GM23248 (cell line): Measurements from ENCODE around the gene BCORL1. TPM values are rescaled to one million over a fixed set of nuclear protein-coding genes. Genes with fewer than 3 reads are reported as not detected.

ENCODE experiments used
- DNase-seq: peaks from one replicate; pipeline ENCODE4 v3.0.0-alpha.2; 2015
- H2AFZ ChIP-seq: fragments of 200-600 bp; sonication (generic); 2 replicates; pipeline ENCODE4 v1.6.1; 2016; ENCODE audit warnings: antibody characterized with exemption
- H3F3A ChIP-seq: fragments of 200-600 bp; sonication (generic); 2 replicates; pipeline ENCODE4 v1.6.1; 2016; ENCODE audit warnings: mild to moderate bottlenecking, antibody characterized with exemption, mixed run types; ENCODE audit not compliant: insufficient read depth
- H3K27ac ChIP-seq: fragments of 200-600 bp; sonication (generic); 2 replicates; pipeline ENCODE4 v1.5.1; 2016; ENCODE audit warnings: mild to moderate bottlenecking
- H3K27me3 ChIP-seq: fragments of 200-600 bp; sonication (generic); replicated peaks from 2 replicates; pipeline ENCODE4 v1.6.1; 2016; ENCODE audit warnings: mild to moderate bottlenecking; ENCODE audit not compliant: insufficient read depth
- H3K36me3 ChIP-seq: fragments of 200-600 bp; sonication (generic); 2 replicates; pipeline ENCODE4 v1.6.1; 2016; ENCODE audit warnings: low read depth, mild to moderate bottlenecking
- H3K4me1 ChIP-seq: fragments of 200-600 bp; sonication (generic); 2 replicates; pipeline ENCODE4 v1.6.1; 2016; ENCODE audit warnings: mild to moderate bottlenecking; ENCODE audit not compliant: insufficient read depth
- H3K4me2 ChIP-seq: fragments of 200-600 bp; sonication (generic); one replicate; pipeline ENCODE4 v1.6.1; 2016; ENCODE audit warnings: mild to moderate bottlenecking; ENCODE audit not compliant: unreplicated experiment
- H3K4me3 ChIP-seq: fragments of 200-600 bp; sonication (generic); 2 replicates; pipeline ENCODE4 v1.5.1; 2016; ENCODE audit warnings: mild to moderate bottlenecking
- H3K79me2 ChIP-seq: fragments of 200-600 bp; sonication (generic); 2 replicates; pipeline ENCODE4 v1.6.1; 2016; ENCODE audit warnings: mild to moderate bottlenecking; ENCODE audit not compliant: insufficient read depth
- H3K9ac ChIP-seq: fragments of 200-600 bp; sonication (generic); 2 replicates; pipeline ENCODE4 v1.6.1; 2016; ENCODE audit warnings: mild to moderate bottlenecking
- H3K9me2 ChIP-seq: fragments of 200-600 bp; sonication (generic); 2 replicates; pipeline ENCODE4 v1.6.1; 2016; ENCODE audit warnings: mixed run types, mild to moderate bottlenecking, moderate library complexity; ENCODE audit not compliant: insufficient read depth
- H3K9me3 ChIP-seq: fragments of 200-600 bp; sonication (generic); one replicate; pipeline ENCODE4 v1.6.1; 2017; ENCODE audit warnings: low read depth
- H4K20me1 ChIP-seq: fragments of 200-600 bp; sonication (generic); 2 replicates; pipeline ENCODE4 v1.6.0; 2016; ENCODE audit not compliant: insufficient read depth
- EZH2 ChIP-seq: fragments of 200-600 bp; sonication (generic); IDR thresholded peaks from 2 replicates; pipeline ENCODE4 v1.6.1; 2018; ENCODE audit warnings: antibody characterized with exemption, mild to moderate bottlenecking; ENCODE audit not compliant: insufficient read depth, poor library complexity, severe bottlenecking
- EZH2phosphoT487 ChIP-seq: fragments of 200-600 bp; sonication (generic); IDR thresholded peaks from 2 replicates; pipeline ENCODE4 v1.6.1; 2018; ENCODE audit warnings: antibody characterized with exemption, moderate library complexity, mild to moderate bottlenecking, low read depth; ENCODE audit not compliant: insufficient read depth
- WGBS, 2 experiments: methylation state at CpG; one replicate each; pipeline ENCODE4 v1.1.6; 2015 to 2017; ENCODE audit warnings: low lambda C conversion rate in 2 of 2, low coverage in 1 of 2; ENCODE audit errors: missing lambda C conversion rate in 2 of 2; 5-methylcytosine and 5-hydroxymethylcytosine counted together
- in situ Hi-C: fragments of 300-500 bp; cut with MboI; formaldehyde crosslinking; loops from 2 replicates; pipeline ENCODE4 v1.15.0; 2020
- polyA plus RNA-seq: library from polyadenylated mRNA; unstranded; fragments of >200 nt; fragmentation: Nextera tagmentation; extraction: Ambion mirVana; gene quantifications from 2 replicates; pipeline ENCODE4 v1.2.1, GENCODE V29; 2016
- total RNA-seq: library from RNA; depleted of rRNA; stranded (reverse); fragments of >200 nt; shearing (Covaris generic); gene quantifications from 2 replicates; pipeline ENCODE4 v1.2.3, GENCODE V29; 2014

Gene BCORL1
- total and polyA plus RNA-seq, 2 experiments from 2014 or later = 1.7 to 4.4 TPM

DNA sequence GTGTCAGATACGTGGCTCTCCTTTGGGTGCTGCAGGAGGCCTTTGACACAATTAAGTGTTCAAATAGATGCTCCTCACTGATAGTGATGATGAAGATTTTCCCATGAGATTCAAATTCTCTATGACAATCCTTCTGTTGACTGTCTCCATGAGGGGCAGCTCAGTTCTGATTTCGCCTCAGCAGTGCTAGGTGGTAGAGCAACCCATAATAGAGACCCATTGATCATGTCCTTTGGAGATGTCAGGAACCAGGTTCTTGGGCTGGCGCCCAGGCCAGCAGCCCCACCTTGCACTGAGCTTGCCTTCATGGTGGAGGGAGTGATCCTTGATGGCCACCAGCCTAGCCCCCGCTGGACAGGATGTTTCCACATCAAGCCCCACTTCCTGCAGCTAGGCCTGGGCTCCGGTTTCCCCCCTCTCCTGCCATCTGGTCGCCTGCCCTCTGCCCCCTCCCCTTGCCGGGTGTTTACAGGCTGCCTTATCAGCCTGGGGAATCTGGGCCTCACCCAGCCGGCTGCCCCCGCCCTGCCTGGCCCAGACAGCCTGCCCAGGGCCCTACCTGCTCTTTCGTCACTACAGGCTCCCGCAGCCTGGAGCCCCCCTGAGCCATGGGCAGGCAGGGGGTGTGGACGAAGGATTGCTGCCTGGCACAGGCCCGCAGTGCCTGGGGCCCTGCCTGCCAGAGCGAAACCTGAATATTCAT is 115.2 kb downstream of the BCORL1 start:
- TF ChIP-seq EZH2 = no peak
- TF ChIP-seq EZH2phosphoT487 = no peak
- DNase-seq = no peak
- Histone ChIP-seq H3K36me3 (no peaks in the 10 kb centered on the region), H3K9me3 (no peaks in the 10 kb centered on the region), H3K4me3 (no peak overlapping the region), H4K20me1 (0 out of 2 replicates have a peak, but pooled peaks cover 3% of the 10 kb centered on the region), H3K79me2 (peaks cover 98% of the 10 kb centered on the region), H3K9me2 (no peaks in the 10 kb centered on the region), H2AFZ (no peak overlapping the region), H3K4me2 (no peak overlapping the region), H3F3A (peaks cover 11% of the 10 kb centered on the region), H3K9ac (no peak overlapping the region), H3K27me3 (no peaks in the 10 kb centered on the region), H3K27ac (no peak overlapping the region), H3K4me1 (peaks cover 12% of the 10 kb centered on the region)
- in situ Hi-C loops = no loop called here
- 74 to 86% methylated on average over 9 to 11 of the region's 14 CpGs for WGBS, 2 experiments

DNA sequence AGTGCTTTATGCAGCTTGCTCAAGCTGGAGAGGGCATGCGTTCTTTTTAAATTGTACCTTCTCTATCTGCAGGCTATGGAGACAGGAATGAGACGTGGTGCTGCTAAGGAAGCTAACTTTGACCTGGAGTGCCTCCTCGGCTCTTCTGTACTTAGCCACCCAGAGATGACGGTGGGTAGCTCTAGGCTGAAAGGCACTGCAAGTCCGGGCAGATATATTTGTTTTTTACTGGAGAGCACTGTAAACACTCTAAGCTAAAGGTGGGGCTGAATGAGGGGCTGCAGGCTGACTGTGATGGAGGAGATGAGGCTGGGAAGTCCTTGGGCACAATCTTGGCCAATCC is 115.7 kb downstream of the BCORL1 start:
- no peak for DNase-seq
- no peak overlapping the region for H2AFZ ChIP-seq
- H3K36me3 ChIP-seq = no peaks in the 10 kb centered on the region
- TF ChIP-seq EZH2 = no peak
- no peak for TF ChIP-seq EZH2phosphoT487
- H3K4me3 ChIP-seq = no peak overlapping the region
- H3K79me2 ChIP-seq = peaks cover 98% of the 10 kb centered on the region
- peaks cover 12% of the 10 kb centered on the region for H3K4me1 ChIP-seq
- no peaks in the 10 kb centered on the region for H3K27me3 ChIP-seq
- in situ Hi-C loops = no loop called here
- 65 to 81% methylated on average over 5 of the region's 5 CpGs for WGBS, 2 experiments
- no peak overlapping the region for H3K9ac ChIP-seq
- no peak overlapping the region for H3K4me2 ChIP-seq
- H3K27ac ChIP-seq = no peak overlapping the region
- no peaks in the 10 kb centered on the region for H3K9me2 ChIP-seq
- 0 out of 2 replicates have a peak, but pooled peaks cover 3% of the 10 kb centered on the region for H4K20me1 ChIP-seq
- peaks cover 11% of the 10 kb centered on the region for H3F3A ChIP-seq
- no peaks in the 10 kb centered on the region for H3K9me3 ChIP-seq

GRCh38 chrX:130100180-130100579 is 117.7 kb downstream of the BCORL1 start:
- Histone ChIP-seq H3K4me3 (no peak overlapping the region), H3F3A (peaks cover 11% of the 10 kb centered on the region), H3K79me2 (peaks cover 98% of the 10 kb centered on the region), H2AFZ (no peak overlapping the region), H3K4me2 (peak overlapping the region; percentile 57), H3K36me3 (no peaks in the 10 kb centered on the region), H3K9ac (peak overlapping the region; percentile 55), H3K9me2 (no peaks in the 10 kb centered on the region), H3K9me3 (no peaks in the 10 kb centered on the region), H3K4me1 (peaks cover 12% of the 10 kb centered on the region), H3K27ac (peak overlapping the region; percentile 89), H4K20me1 (0 out of 2 replicates have a peak, but pooled peaks cover 3% of the 10 kb centered on the region), H3K27me3 (no peaks in the 10 kb centered on the region)
- DNase-seq = peak; percentile 85
- in situ Hi-C loops = no loop called here
- TF ChIP-seq EZH2phosphoT487 = no peak
- TF ChIP-seq EZH2 = no peak
- whole genome bisulfite sequencing, 2 experiments = 8 to 12% methylated on average over 4 to 5 of the region's 5 CpGs

- H3K27me3 ChIP-seq = no peaks in the 10 kb centered on the region
- no peak overlapping the region for H3K4me2 ChIP-seq
- TF ChIP-seq EZH2phosphoT487 (no peak), EZH2 (no peak)
- in situ Hi-C loops = no loop called here
- no peak overlapping the region for H2AFZ ChIP-seq
- no peaks in the 10 kb centered on the region for H3K9me3 ChIP-seq
- peaks cover 23% of the 10 kb centered on the region for H3K4me1 ChIP-seq
- no peaks in the 10 kb centered on the region for H3K9me2 ChIP-seq
- H3K9ac ChIP-seq = no peak overlapping the region
- H3F3A ChIP-seq = peaks cover 11% of the 10 kb centered on the region
- H3K36me3 ChIP-seq = no peaks in the 10 kb centered on the region
- peaks cover 98% of the 10 kb centered on the region for H3K79me2 ChIP-seq
- WGBS, 2 experiments = 42 to 100% methylated on average over 2 of the region's 3 CpGs
- H3K27ac ChIP-seq = no peak overlapping the region
- no peak overlapping the region for H3K4me3 ChIP-seq
- H4K20me1 ChIP-seq = 0 out of 2 replicates have a peak, but pooled peaks cover 3% of the 10 kb centered on the region
- no peak for DNase-seq
Measured at GRCh38 chrX:130103605-130104004, 121.2 kb downstream of the BCORL1 start.
